Cardiac muscle cell (in vitro differentiated cells and primary cell): ENCODE data around the gene SLC19A1. TPM values are rescaled to one million over a fixed set of nuclear protein-coding genes. Genes with fewer than 3 reads are reported as not detected.

ENCODE experiments used
- DNase-seq, 2 donors: peaks; one replicate each; pipeline versions ENCODE4 v3.0.0 to v3.0.0-alpha.2; 2010 to 2017; ENCODE audit warnings: low read depth in 1 of 2, low spot score in 1 of 2
- H3K27ac ChIP-seq: fragments of 200-600 bp; sonication (generic); 2 replicates; pipeline ENCODE4 v1.5.1; 2016
- H3K27me3 ChIP-seq: fragments of 200-600 bp; sonication (generic); 2 replicates; pipeline ENCODE4 v1.6.0; 2016; ENCODE audit warnings: control low read depth
- H3K36me3 ChIP-seq: fragments of 200-600 bp; sonication (generic); 2 replicates; pipeline ENCODE4 v1.5.1; 2016; ENCODE audit warnings: control low read depth
- H3K4me1 ChIP-seq: fragments of 200-600 bp; sonication (generic); 2 replicates; pipeline ENCODE4 v1.8.1; 2017; ENCODE audit warnings: low read depth, mild to moderate bottlenecking, mixed run types
- H3K4me3 ChIP-seq: fragments of 200-600 bp; sonication (generic); 2 replicates; pipeline ENCODE4 v1.5.1; 2016; ENCODE audit warnings: mild to moderate bottlenecking
- H3K9me3 ChIP-seq: fragments of 200-600 bp; sonication (generic); 2 replicates; pipeline ENCODE4 v1.5.1; 2017; ENCODE audit warnings: low read depth, mild to moderate bottlenecking, control low read depth
- polyA plus RNA-seq: library from polyadenylated mRNA; unstranded; fragments of >200 nt; fragmentation: Nextera tagmentation; extraction: Ambion mirVana; gene quantifications from 2 replicates; pipeline ENCODE4 v1.2.1, GENCODE V29; 2016
- total RNA-seq: library from RNA; depleted of rRNA; stranded (reverse); fragments of >200 nt; gene quantifications from 2 replicates; pipeline ENCODE4 v1.2.3, GENCODE V29; 2016
- TF ChIP-seq, protein P1 (sequence below): IDR thresholded peaks from 2 replicates; pipeline ENCODE4 v1.5.1; 2012; ENCODE audit warnings: low read depth, mild to moderate bottlenecking, low read length

Gene SLC19A1
- total and polyA plus RNA-seq, 2 experiments from 2014 or later, result 25.4 to 50.3 TPM

DNA sequence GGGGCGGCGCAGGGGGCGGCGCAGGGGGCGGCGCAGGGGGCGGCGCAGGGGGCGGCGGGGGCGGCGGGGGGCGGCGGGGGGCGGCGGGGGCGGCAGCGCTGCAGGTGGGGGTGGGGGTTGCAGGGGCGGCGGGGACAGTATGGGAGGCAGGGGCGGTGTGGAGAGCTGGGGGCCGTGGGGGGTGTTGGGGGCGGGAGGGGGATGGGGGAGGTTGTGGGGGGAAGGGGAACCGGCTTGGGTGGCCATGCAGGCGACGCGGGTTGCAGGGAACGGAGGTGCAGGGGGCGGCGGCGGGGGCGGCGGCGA lies 13.0 kb upstream of the SLC19A1 start:
- Histone ChIP-seq H3K27me3 (no peaks in the 10 kb centered on the region), H3K36me3 (no peaks in the 10 kb centered on the region), H3K27ac (peak overlapping the region; percentile 81), H3K9me3 (no peaks in the 10 kb centered on the region), H3K4me3 (peak overlapping the region; percentile 38), H3K4me1 (peaks cover 4% of the 10 kb centered on the region)
- no peak for DNase-seq
- TF ChIP-seq, protein P1, sequence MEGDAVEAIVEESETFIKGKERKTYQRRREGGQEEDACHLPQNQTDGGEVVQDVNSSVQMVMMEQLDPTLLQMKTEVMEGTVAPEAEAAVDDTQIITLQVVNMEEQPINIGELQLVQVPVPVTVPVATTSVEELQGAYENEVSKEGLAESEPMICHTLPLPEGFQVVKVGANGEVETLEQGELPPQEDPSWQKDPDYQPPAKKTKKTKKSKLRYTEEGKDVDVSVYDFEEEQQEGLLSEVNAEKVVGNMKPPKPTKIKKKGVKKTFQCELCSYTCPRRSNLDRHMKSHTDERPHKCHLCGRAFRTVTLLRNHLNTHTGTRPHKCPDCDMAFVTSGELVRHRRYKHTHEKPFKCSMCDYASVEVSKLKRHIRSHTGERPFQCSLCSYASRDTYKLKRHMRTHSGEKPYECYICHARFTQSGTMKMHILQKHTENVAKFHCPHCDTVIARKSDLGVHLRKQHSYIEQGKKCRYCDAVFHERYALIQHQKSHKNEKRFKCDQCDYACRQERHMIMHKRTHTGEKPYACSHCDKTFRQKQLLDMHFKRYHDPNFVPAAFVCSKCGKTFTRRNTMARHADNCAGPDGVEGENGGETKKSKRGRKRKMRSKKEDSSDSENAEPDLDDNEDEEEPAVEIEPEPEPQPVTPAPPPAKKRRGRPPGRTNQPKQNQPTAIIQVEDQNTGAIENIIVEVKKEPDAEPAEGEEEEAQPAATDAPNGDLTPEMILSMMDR, result no peak

DNA sequence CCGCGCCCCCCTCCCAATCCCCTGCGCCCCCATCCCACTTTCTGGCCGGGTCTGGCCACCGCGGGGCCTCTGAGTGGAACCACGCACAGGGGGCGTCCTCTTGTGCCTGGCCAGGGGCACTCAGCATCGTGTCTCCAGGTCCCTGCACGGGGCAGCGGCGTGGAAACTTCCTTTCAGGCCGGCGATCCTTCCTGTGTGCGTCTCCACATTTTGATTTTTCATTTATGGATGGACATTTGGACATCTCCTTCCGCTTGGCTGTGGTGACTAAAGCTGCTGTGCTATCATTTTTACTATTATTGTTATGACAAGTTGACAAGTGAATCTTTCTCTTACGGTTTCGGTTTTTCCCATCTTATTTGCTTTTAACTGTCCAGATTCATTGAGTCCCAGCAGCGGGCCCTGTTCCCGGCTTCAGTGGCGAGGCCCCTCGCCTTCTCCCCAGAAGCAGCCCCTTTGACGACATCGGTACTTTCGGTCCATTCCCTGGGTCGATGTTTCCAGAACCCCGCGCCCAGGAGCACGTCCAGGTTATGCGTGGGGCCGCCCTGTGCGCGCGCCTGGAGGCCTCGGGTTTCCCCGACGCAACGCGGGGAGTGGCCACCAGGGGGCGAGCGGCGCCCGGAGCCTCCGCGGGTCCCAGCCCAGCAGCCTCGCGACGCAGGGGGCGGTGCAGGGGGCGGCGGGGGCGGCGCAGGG lies 12.4 kb upstream of the SLC19A1 start:
- no peaks in the 10 kb centered on the region for H3K36me3 ChIP-seq
- TF ChIP-seq, protein P1, result peak; percentile 69
- no peaks in the 10 kb centered on the region for H3K27me3 ChIP-seq
- H3K9me3 ChIP-seq, result no peaks in the 10 kb centered on the region
- H3K4me1 ChIP-seq, result peaks cover 4% of the 10 kb centered on the region
- H3K27ac ChIP-seq, result no peak overlapping the region
- DNase-seq, result peak; percentile 80 to 83
- H3K4me3 ChIP-seq, result peak overlapping the region; percentile 35

DNA sequence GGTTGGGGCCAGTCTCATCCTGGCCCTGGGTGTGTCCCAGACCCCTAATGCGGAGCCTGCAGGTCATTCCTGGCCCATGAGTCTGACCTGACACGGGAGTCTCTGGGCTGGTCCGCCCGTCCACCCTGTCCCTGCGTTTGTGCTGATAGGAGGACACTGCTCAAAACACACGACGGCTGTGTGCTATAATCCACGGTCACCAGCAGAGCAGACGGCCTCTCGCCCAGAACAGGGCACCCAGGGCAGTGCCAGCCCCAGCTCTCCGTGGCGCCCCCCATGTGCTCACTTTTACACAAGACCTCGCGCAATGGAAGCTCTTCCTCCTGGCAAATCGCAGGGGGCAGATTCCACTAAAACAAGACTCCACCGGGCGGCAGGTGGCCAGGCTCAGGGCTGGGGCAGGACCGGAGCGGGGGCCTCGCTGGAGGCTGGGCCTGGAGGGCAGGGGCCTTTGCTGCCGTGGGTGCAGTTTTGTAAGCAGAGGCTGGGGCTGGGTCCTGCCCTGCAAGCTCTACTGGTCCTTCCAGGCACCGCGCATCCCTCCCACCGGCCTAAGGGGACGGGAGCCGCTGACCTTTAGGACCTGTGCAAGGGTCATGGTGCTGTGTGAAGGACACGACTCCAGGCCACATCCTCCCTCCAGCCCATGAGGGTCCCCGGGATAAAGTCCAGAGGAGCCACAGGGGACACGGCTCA lies 10.6 kb upstream of the SLC19A1 start:
- H3K9me3 ChIP-seq, result no peaks in the 10 kb centered on the region
- H3K4me3 ChIP-seq, result no peak overlapping the region
- H3K36me3 ChIP-seq, result no peaks in the 10 kb centered on the region
- TF ChIP-seq, protein P1, result no peak
- no peak for DNase-seq
- H3K4me1 ChIP-seq, result peaks cover 4% of the 10 kb centered on the region
- H3K27ac ChIP-seq, result no peak overlapping the region
- H3K27me3 ChIP-seq, result no peaks in the 10 kb centered on the region

DNA sequence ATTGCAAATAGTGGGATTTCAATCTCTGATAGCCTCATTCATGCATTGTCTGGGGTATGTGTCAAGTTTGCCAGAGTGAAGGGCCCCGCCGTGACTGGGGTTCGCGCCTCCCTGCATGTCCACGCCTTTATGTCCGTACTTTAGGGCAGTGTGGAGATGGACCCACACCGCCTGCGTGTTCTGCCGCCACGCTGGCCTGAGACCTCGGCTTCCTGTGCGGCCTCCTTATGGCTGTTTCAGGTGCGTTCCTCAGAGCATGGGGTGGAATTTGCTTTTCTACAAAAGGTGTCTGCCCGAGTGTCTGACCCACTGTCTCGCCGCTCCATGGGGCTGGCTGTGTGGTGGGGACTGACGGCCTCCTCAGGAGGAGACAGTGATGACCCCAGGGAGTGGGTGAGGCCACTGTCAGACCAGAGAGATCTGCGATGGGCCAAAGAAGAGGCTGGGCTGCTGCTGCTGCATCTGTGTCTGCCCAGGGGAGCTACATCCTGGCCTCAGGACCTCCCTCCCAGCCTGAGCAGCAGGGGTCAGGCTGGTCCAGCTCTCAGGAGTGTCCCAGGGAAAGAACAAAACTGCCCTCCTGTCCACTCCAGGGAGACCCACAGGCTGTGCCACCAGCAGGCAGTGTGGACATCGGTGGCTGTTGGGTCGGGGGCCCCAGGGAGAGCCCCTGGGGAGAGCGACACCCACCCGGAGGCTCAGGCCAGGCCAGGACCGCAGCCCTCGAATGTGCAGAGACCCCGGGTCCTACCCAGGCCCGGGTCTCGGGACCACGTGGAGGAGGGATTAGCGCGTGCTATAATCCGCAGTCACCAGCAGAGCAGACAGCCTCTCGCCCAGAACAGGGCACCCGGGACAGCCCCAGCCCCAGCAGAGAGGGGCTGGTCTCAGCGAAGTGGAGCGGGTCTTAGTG lies 9.8 kb upstream of the SLC19A1 start:
- Histone ChIP-seq H3K27ac (no peak overlapping the region), H3K27me3 (no peaks in the 10 kb centered on the region), H3K36me3 (no peaks in the 10 kb centered on the region), H3K4me1 (peaks cover 4% of the 10 kb centered on the region), H3K9me3 (no peaks in the 10 kb centered on the region), H3K4me3 (no peak overlapping the region)
- no peak for DNase-seq
- TF ChIP-seq, protein P1, result no peak

DNA sequence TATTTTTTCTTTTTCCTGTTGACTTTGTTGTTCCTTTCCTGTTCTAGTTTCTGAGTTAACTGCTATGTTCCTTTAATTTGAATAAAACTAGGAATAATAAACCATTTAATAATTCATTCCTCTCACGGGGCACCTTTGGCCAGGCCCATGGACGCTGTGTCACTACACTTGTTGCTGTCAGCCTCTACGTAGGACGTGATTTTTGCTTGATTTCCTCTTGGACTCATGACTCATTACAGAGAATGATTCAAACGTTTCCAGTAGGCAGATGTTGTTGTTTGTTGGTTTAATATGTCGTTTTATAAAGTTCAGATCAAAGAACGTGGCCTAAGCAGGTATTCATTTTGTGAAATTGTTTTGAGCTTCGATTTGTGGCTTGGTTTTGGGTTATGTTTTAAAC lies 9.1 kb upstream of the SLC19A1 start:
- no peaks in the 10 kb centered on the region for H3K36me3 ChIP-seq
- peak in 1 of 2 donors; percentile 60 for DNase-seq
- H3K27ac ChIP-seq, result no peak overlapping the region
- no peak overlapping the region for H3K4me3 ChIP-seq
- H3K27me3 ChIP-seq, result no peaks in the 10 kb centered on the region
- H3K4me1 ChIP-seq, result peaks cover 4% of the 10 kb centered on the region
- TF ChIP-seq, protein P1, result no peak
- H3K9me3 ChIP-seq, result no peaks in the 10 kb centered on the region
